NCI-H2029 (cell line): Measurements from ENCODE around the gene SEMA4B.
"Not testable (repeated sequence)": the region's sequence is repeated elsewhere in the genome, so short reads cannot be mapped to it uniquely, and the experiment has no call there.

Source experiments
- DNase-seq: peaks from one replicate; lab custom pipeline; 2025; lab: John Stamatoyannopoulos, UW

SEMA4B gene

DNA sequence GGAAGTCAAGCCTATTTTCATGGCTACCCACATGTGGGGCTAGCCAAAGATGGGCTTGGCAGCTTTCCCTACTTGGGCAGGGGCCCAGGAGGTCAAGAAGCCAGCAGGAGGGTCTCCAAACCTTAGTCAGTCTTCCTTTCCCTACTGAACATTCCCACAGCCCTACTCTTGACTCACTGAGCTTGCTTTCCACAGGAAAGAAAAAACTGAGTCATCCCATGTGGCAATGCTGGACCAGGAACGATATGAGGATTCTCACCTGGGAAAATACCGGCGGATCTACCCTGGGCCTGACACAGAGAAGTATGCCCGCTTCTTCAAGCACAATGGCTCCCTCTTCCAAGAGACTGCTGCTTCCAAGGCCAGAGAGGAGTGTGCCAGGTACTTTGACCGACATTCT lies 60.7 kb downstream of the SEMA4B start:
- no peak for DNase-seq

DNA sequence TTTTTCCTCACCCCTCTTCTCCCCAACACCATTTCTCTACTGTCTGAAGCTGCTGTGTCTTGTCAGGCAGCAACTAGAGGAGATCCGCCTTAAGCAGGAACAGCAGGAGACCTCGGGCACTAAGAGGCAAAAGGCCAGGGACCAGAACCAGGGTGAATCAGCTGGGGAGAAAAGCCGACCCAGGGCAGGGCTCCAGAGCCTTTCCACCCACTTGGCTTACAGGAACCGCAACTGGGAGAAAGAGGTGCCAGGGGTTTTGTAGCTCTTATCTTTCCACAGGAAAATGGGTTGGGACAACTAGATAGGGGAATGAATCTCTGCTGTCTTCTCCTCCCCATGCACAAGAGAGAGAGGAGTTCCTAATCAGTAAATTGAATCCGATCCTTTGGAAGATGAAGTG lies 61.3 kb downstream of the SEMA4B start:
- no peak for DNase-seq

DNA sequence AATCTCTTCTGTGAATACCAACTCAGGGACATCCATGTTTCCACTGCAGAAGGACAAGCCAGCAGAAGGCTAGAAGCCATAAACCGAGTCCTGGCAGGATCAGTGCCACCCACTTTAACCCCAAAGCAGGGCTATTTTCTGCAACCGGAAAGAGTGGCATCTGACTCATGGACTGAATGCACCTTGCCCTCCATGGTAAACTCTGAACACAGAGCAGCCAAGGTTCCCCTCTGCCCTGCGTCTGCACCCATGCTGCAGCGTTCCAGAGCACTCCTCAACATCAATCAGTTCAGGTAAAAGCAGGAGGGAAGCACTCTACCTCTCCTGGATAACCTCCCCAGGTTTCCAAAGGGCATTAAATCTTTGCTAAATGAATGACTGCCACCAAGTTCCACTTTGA lies 63.5 kb downstream of the SEMA4B start:
- no peak for DNase-seq

DNA sequence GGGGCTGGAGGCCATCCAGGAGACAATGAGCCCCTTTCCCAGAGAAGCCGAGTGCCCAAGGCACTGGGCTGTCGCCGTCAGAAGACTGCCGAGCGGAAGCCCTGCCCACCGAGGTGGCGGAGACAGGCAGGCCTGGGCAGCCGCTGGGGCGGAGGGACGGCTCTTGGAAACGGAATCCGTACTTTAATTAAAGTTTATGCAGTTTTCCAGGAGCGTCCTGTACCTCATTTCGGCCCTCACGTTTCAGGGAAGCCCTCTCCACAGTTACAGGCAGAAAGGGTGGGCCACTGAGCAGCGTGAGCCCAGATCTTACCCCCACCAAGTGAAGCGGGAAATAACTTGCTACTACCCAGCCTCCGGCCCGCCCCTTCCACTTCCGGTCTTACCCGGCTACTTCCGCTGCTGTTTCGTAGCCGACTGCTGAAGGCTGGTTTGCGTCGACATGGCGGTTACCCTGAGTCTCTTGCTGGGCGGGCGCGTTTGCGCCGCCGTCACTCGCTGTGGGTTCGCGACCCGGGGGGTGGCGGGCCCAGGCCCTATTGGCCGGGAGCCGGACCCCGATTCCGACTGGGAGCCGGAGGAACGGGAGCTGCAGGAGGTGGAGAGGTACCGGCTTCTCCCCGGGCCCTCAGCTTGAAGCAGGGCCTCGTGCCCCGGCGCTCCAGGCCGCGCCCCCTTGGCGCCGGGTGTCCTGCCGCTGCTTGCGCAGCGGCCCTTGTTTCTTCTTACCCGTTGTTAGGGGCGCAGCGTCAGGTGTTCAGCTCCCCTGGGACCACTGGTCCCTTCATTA lies 64.3 kb downstream of the SEMA4B start, which contains the start of gene NGRN:
Gene NGRN, plus strand, starts transcription at position 402 of the 790 bp plus-strand sequence. Its CDS starts 41 bp downstream, at position 443.
- DNase-seq = peak; percentile 65

DNA sequence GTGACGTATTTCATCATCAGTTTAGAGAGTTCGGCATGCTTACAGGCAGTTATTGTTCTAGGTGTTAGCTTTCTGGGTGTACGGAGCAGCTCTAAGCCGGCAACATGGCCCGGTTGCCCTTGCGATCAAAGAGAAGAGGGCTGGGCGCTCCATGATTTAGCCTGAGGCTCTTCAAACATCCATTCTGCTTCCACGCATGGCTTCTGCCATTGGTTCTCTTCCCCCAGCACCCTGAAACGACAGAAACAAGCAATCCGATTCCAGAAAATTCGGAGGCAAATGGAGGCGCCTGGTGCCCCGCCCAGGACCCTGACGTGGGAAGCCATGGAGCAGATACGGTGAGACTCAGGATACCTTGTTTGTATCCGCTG lies 64.9 kb downstream of the SEMA4B start:
- peak; percentile 32 for DNase-seq

DNA sequence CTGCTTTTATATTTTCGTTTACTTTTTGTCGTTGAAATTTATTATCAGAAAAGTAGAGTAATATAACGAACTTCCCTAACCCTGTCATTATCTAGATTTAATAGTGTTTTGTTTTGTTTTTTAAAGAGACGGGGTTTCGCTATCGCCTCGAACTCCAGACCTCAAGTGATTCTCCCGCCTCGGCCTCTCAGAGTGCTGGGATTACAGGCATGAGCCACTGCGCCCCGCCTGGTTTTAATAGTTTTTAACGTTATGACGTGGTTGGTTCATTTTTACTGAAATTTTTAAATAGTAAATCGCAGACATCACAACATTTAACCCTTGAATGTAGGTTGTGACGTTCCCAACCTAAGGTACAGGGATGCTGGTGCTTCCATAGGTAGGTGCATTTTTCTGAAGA lies 65.4 kb downstream of the SEMA4B start:
- DNase-seq = no peak

DNA sequence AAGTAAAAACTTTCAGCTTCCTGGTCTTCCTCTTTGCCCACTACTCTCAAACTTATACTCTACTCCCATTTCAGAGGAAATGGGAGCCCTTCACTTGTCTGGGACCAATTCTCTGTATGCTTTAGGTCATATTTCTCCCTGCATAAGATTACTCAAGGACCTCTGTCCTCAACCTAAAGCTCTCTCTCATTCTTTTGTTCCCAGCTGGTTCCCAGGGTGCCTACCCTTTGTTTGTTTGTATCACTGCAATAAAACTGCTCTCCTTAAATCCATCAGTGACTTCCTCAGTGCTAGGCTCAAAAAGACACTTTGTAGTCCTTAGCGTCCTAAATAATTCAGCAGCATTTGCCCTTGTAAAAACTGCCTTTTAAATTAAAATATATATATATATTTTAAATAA lies 67.3 kb downstream of the SEMA4B start:
- peak; percentile 27 for DNase-seq

DNA sequence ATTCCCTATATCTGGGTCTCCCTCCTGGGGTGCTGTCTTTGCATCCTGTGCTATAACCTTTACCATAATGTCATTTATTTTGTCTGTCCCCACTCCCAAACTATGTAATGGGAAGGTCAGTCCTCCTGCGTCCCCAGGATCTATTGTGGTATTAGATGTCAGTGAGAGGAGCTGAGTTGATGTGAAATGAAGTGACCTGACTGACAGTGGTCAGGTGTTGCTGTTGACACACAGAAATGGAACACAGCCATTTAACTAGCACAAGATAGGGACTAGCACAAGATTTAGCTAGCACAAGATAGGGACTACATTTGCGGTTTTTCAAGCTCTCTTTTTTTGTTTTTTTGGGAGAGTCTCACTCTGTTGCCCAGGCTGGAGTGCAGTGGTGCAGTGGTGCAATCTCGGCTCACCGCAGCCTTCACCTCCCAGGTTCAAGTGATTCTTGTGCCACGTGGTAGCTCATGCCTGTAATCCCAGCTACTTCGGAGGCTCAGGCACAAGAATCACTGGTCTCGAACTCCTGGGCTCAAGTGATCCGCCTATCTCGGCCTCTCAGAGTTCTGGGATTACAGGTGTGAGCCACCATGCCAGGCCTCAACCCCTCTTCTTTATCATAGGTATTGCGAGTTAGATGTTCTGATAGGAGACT lies 69.5 kb downstream of the SEMA4B start:
- no peak for DNase-seq

DNA sequence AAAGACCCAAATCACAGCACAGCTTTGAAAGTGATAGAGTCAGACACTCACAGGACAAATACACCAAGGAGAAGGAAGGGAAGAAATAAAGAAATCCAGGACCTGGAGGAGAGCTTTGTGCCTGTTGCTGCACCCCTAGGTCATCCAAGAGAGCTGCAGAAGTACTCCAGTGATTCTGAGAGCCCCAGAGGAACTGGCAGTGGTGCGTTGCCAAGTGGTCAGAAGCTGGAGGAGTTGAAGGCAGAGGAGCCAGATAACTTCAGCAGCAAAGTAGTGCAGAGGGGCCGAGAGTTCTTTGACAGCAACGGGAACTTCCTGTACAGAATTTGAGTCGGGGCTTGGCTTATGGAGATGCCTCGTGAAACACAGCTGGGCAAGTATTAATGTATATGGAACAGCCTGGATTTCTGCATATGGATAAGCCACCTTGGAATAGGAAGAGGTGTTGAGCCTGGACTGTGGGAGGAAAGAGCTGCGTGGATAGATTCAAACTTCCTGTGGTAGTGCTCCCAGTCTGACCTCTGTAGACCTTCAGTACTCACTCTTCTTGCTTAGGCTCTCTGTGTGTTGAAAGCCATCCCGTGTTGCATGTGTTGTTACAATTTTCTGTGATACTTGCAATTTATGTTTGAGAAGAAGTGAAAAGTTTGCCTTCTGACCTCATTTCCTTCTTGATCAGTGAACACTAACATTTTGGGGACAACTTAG lies 70.5 kb downstream of the SEMA4B start:
- no peak for DNase-seq

DNA sequence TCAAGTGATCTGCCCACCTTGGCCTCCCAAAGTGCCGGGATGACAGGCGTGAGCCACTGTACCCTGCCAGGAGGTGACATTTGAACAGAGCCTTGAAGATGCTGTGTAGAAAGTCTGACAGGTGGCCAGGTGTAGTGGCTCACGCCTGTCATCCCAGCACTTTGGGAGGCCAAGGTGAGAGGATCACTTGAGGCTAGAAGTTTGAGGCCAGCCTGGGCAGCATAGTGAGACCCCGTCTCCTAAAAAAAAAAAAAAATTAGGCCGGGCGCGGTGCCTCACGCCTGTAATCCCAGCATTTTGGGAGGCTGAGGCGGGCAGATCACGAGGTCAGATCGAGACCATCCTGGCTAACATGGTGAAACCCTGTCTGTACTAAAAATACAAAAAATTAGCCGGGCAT lies 77.3 kb downstream of the SEMA4B start:
- not testable (repeated sequence) for DNase-seq
